Upper lobe of left lung (tissue), 4 donors: ENCODE measurements around the gene RFWD3.

ENCODE experiments used
- POLR2A ChIP-seq, 4 donors: fragments of 450-650 bp; IDR thresholded peaks; one replicate each; pipeline ENCODE4 v1.5.1; 2016 to 2017; ENCODE audit warnings: antibody characterized with exemption in 4 of 4, mild to moderate bottlenecking in 2 of 4
- TF ChIP-seq, protein P1 (sequence below), 6 experiments: fragments of 450-650 bp in 4 of 6; fragments of 200-600 bp in 2 of 6; sonication (generic) in 2 of 6; IDR thresholded peaks; one replicate each; pipeline ENCODE4 v1.5.1; 2016 to 2019; ENCODE audit warnings: antibody characterized with exemption in 6 of 6

DNA sequence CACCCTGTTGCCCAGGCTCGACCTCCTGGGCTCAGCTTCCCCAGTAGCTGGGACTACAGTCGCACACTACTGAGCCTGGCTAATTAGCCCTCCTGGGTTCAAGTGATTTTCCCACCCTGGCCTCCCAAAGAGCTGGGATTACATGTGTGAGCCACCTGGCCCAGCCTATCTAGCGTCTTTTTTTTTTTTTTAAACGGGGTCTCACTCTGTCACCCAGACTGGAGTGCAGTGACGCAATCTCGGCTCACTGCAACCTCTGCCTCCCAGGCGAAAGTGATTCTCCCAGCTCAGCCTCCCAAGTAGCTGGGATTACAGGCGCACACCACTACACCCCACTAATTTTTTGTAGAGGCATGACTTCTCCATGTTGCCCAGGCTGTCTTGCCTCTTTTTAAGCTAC, 93.1 kb downstream of the RFWD3 start:
- TF ChIP-seq, protein P1, sequence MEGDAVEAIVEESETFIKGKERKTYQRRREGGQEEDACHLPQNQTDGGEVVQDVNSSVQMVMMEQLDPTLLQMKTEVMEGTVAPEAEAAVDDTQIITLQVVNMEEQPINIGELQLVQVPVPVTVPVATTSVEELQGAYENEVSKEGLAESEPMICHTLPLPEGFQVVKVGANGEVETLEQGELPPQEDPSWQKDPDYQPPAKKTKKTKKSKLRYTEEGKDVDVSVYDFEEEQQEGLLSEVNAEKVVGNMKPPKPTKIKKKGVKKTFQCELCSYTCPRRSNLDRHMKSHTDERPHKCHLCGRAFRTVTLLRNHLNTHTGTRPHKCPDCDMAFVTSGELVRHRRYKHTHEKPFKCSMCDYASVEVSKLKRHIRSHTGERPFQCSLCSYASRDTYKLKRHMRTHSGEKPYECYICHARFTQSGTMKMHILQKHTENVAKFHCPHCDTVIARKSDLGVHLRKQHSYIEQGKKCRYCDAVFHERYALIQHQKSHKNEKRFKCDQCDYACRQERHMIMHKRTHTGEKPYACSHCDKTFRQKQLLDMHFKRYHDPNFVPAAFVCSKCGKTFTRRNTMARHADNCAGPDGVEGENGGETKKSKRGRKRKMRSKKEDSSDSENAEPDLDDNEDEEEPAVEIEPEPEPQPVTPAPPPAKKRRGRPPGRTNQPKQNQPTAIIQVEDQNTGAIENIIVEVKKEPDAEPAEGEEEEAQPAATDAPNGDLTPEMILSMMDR (IDR thresholded peaks at IDR 0.05), result no peak
- TF ChIP-seq POLR2A (IDR thresholded peaks at IDR 0.05), result no peak
